Activated effector memory CD4-positive, alpha-beta T cell treated with anti-CD3 and anti-CD28 coated beads, Interleukin-2, amount 50 U/mL, for 16 hours (primary cell): ENCODE data around the gene OR2A5.
"Not testable (repeated sequence)": the region's sequence is repeated elsewhere in the genome, so short reads cannot be mapped to it uniquely, and the experiment has no call there.

Experiments used
- DNase-seq: peaks from one replicate; pipeline ENCODE4 v3.0.0-alpha.2; 2020

Gene OR2A5

GRCh38 chr7:144036302-144036885, 12.4 kb upstream of the OR2A5 start:
- no peak for DNase-seq

- DNase-seq = no peak
These were observed 11.2 kb upstream of the OR2A5 start for GRCh38 chr7:144037414-144038035.

- no peak for DNase-seq
These were observed 9.9 kb upstream of the OR2A5 start for GRCh38 chr7:144038887-144039286.

GRCh38 chr7:144049491-144049890, 743 bp downstream of the OR2A5 start:
- DNase-seq = no peak

GRCh38 chr7:144050093-144050492, 1.3 kb downstream of the OR2A5 start:
- no peak for DNase-seq

- DNase-seq = not testable (repeated sequence)
These were observed 2.1 kb downstream of the OR2A5 start for GRCh38 chr7:144050884-144051283.

GRCh38 chr7:144057954-144058353, 9.2 kb downstream of the OR2A5 start:
- DNase-seq = no peak

GRCh38 chr7:144063710-144064109, 15.0 kb downstream of the OR2A5 start:
- no peak for DNase-seq

GRCh38 chr7:144069511-144069910, 20.8 kb downstream of the OR2A5 start, which contains the start of gene OR2A25:
Gene OR2A25, plus strand, starts transcription at chr7:144069811. Its CDS starts 4,409 bp downstream, at chr7:144074220.
- DNase-seq = no peak

GRCh38 chr7:144069953-144070352, 21.2 kb downstream of the OR2A5 start:
- no peak for DNase-seq

- no peak for DNase-seq
These were observed 25.6 kb downstream of the OR2A5 start for GRCh38 chr7:144074374-144074773.

- DNase-seq = no peak
These were observed 37.2 kb downstream of the OR2A5 start, which contains the start of gene OR2A12 for GRCh38 chr7:144085978-144086377. Gene OR2A12, plus strand, starts transcription at chr7:144086278. Its CDS starts 8,830 bp downstream, at chr7:144095108.

GRCh38 chr7:144086730-144087129, 38.0 kb downstream of the OR2A5 start:
- no peak for DNase-seq

GRCh38 chr7:144087230-144087629, 38.5 kb downstream of the OR2A5 start:
- no peak for DNase-seq

- DNase-seq = no peak
These were observed 41.9 kb downstream of the OR2A5 start for GRCh38 chr7:144090667-144091066.

- no peak for DNase-seq
These were observed 50.0 kb downstream of the OR2A5 start for GRCh38 chr7:144098776-144099175.

GRCh38 chr7:144100607-144101006, 51.9 kb downstream of the OR2A5 start:
- DNase-seq = no peak

GRCh38 chr7:144102041-144102440, 53.3 kb downstream of the OR2A5 start:
- DNase-seq = no peak

- no peak for DNase-seq
These were observed 56.5 kb downstream of the OR2A5 start for GRCh38 chr7:144105211-144105610.
